Measurements from ENCODE around the gene NPIPB5. TPM values are rescaled to one million over a fixed set of nuclear protein-coding genes. Genes with fewer than 3 reads are reported as not detected.
"Not testable (repeated sequence)": the region's sequence is repeated elsewhere in the genome, so short reads cannot be mapped to it uniquely, and the experiment has no call there.

The NPIPB5 gene
- total RNA-seq (100 to 1,000 TPM in 1 of 4 donors, 10 to 100 TPM in 3; 59.7 to 107 (median 84.0) TPM), polyA plus RNA-seq (10 to 100 TPM; 29.2 to 51.5 (median 31.0) TPM)
- long read RNA-seq, donor 1, partial matches to known transcripts: 0 of 2 reads
- long read RNA-seq, donor 1, other reads (novel, unspliced or antisense): 2 of 2 reads
- long read RNA-seq, donor 2, partial matches to known transcripts: 0 of 10 reads
- long read RNA-seq, donor 2, other reads (novel, unspliced or antisense): 10 of 10 reads

DNA sequence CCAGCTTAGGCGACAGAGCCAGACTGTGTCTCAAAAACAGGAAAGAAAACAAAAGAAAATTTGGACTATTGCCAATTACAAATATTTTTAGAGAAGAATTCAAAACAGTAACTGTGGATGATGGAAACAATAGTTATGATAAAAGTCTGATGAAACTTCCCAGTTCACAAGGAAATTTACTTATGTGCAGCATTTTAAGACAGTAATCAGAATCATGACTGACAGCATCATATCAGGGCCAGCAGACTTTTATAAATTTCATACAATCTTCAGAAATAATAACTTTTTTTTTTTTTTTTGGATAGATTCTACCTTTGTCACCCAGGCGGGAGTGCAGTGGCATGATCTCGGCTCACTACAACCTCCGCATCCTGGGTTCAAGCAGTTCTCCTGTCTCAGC lies at the start of gene NPIPB5:
NPIPB5 (plus strand) TSS at position 301 of the 400 bp plus-strand sequence. CDS start 2,911 bp downstream, outside the sequence.
- H3K36me3 ChIP-seq (ENCODE audit: insufficient read depth in 1 of 2, low read depth in 1 of 2); H3K27me3 ChIP-seq (ENCODE audit: insufficient read depth in 3 of 3, low read length in 2 of 3); DNase-seq; H3K9me3 ChIP-seq; intact Hi-C loops (cut with DNase I); H3K27ac ChIP-seq; H3K4me3 ChIP-seq; ATAC-seq; H3K4me1 ChIP-seq: not testable (repeated sequence)
- no CpG with 5 or more reads among the region's 4 CpGs for WGBS, 3 donors

DNA sequence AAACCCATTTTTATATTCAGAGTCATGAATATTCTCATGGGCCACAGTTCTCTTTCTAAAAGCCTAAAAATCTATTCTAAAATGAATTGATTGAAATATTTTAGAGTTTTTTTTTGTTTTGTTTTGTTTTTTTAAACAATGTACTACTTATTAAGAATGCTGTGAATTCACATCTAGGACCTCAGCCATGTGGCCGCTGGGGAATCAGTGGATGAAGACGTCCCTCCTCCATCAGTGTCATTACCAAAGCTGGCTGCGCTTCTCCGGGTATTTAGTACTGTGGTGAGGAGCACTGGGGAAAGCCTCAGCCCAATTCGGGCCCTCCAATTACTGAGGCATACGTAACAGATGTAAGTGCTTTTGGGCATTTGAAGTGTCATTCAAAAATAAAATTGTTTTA lies 41.8 kb upstream of the NPIPB5 start:
- ATAC-seq; intact Hi-C loops (cut with DNase I); H3K27ac ChIP-seq; H3K27me3 ChIP-seq (ENCODE audit: insufficient read depth in 3 of 3, low read length in 2 of 3); H3K4me3 ChIP-seq; H3K9me3 ChIP-seq; DNase-seq; H3K4me1 ChIP-seq; H3K36me3 ChIP-seq (ENCODE audit: insufficient read depth in 1 of 2, low read depth in 1 of 2): not testable (repeated sequence)
- 74 to 87% (median 79%) methylated on average over 4 of the region's 6 CpGs for WGBS, 3 donors

DNA sequence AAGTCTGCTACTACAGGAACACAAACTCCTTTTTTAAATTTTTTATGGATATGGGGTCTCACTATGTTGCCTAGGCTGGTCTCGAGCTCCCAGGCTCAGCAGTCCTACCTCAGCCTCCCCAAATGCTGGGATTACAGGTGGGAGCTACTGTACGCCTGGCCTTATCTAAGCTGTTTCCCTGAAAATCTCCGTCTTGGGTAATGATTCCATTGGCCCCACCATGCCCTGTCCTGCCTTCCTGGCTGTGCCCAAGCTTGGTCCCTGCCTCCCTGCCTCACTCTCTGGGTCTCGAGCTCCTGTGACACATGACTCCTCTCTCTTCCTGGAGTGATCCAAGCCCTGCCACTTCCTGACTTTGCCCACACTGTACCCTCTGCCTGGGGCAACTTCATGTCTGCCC lies 27.3 kb downstream of the NPIPB5 start:
- H3K4me3 ChIP-seq; ATAC-seq; H3K27ac ChIP-seq; intact Hi-C loops (cut with DNase I); H3K9me3 ChIP-seq; H3K4me1 ChIP-seq; H3K36me3 ChIP-seq (ENCODE audit: insufficient read depth in 1 of 2, low read depth in 1 of 2); H3K27me3 ChIP-seq (ENCODE audit: insufficient read depth in 3 of 3, low read length in 2 of 3): not testable (repeated sequence)
- DNase-seq: peak in 1 of 2 donors; percentile 6
- WGBS, 3 donors: 76 to 93% (median 80%) methylated on average over 4 of the region's 4 CpGs

- H3K36me3 ChIP-seq (ENCODE audit: insufficient read depth in 1 of 2, low read depth in 1 of 2); H3K27me3 ChIP-seq (ENCODE audit: insufficient read depth in 3 of 3, low read length in 2 of 3); H3K4me1 ChIP-seq; H3K27ac ChIP-seq; H3K4me3 ChIP-seq; intact Hi-C loops (cut with DNase I); DNase-seq; ATAC-seq; H3K9me3 ChIP-seq: not testable (repeated sequence)
- 56 to 73% (median 64%) methylated on average over 1 of the region's 2 CpGs for WGBS, 3 donors
Observed at GRCh38 chr16:22544809-22545208, 34.1 kb downstream of the NPIPB5 start.

DNA sequence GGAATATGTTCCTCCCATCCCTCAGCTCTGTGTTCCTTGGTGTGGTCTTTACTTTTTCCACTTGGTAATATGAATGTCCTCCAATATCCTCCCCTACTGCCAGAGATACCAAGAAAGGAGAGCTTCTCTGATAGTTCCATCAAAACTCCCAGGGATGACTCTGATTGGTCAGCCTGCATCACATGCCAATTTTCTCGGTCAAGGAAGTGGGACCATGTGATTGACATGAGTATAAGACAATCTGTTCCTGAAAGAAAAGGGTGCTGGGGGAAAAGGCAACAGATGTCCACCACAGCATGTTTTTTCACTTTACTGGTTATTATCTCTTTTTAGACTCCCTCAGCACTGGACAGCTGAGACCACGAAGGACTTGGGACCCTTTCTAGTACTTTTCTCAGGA lies 35.9 kb downstream of the NPIPB5 start:
- H3K27me3 ChIP-seq (ENCODE audit: insufficient read depth in 3 of 3, low read length in 2 of 3); DNase-seq; H3K27ac ChIP-seq; H3K36me3 ChIP-seq (ENCODE audit: insufficient read depth in 1 of 2, low read depth in 1 of 2); intact Hi-C loops (cut with DNase I); H3K4me3 ChIP-seq; H3K9me3 ChIP-seq; H3K4me1 ChIP-seq; ATAC-seq: not testable (repeated sequence)
- WGBS, 3 donors: 75 to 83% (median 76%) methylated on average over 2 of the region's 2 CpGs

DNA sequence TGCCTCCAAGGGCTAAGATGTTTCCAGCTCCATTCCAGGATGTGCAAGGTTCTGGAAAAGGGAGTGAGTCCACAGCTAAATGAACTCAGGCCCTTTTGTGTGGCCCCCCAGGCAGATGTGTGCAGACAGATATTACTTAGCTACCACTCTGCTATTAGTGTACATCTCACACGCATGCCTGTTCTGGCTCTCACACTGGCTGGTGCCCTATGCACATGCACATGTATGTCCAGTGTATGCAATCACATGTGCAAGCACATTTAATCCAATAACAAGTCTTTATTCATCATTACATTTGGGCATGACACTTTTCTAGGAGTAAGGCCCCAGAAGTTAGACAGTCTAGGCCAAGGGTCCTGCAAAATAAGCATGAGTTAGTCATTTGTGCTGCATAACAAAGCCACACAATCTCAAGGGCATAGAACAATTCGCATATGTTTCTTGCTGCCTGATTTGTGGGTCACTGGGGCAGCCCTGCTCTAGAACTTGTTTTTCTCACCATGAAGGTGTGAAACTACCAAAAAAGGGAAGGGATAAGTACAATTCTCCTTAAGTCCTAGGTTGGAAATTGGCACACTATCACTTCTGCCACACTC lies 36.6 kb downstream of the NPIPB5 start:
- H3K36me3 ChIP-seq (ENCODE audit: insufficient read depth in 1 of 2, low read depth in 1 of 2); intact Hi-C loops (cut with DNase I); H3K27ac ChIP-seq; H3K27me3 ChIP-seq (ENCODE audit: insufficient read depth in 3 of 3, low read length in 2 of 3); H3K4me3 ChIP-seq; DNase-seq; H3K9me3 ChIP-seq; H3K4me1 ChIP-seq: not testable (repeated sequence)
- ATAC-seq: peak in 1 of 4 donors; percentile 7
- WGBS, 3 donors: 93 to 98% (median 94%) methylated on average over 2 of the region's 2 CpGs

- H3K4me1 ChIP-seq; H3K36me3 ChIP-seq (ENCODE audit: insufficient read depth in 1 of 2, low read depth in 1 of 2); H3K9me3 ChIP-seq; H3K27ac ChIP-seq; ATAC-seq; DNase-seq; intact Hi-C loops (cut with DNase I); H3K4me3 ChIP-seq; H3K27me3 ChIP-seq (ENCODE audit: insufficient read depth in 3 of 3, low read length in 2 of 3): not testable (repeated sequence)
- WGBS, 3 donors: 96 to 99% (median 97%) methylated on average over 5 of the region's 6 CpGs
Observed at GRCh38 chr16:22549853-22550252, 39.2 kb downstream of the NPIPB5 start.

DNA sequence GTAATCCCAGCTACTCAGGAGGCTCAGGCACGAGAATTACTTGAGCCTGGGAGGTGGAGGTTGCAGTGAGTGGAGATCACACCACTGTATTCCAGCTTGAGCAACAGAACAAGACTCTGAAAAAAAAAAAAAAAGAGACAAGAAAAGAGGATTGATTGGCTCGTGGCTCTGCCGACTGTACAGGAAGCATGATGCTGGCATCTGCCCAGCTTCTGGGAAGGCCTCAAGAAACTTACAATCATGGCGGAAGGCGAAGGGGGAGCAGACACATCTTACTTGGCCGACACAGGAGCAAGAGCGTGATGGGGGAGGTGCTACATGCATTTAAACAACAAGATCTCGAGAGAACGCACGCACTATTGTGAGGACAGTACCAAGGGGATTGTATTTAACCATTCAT lies 40.5 kb downstream of the NPIPB5 start:
- WGBS, 3 donors: 72 to 79% (median 75%) methylated on average over 6 to 7 of the region's 10 CpGs
- H3K36me3 ChIP-seq (ENCODE audit: insufficient read depth in 1 of 2, low read depth in 1 of 2); H3K9me3 ChIP-seq; H3K27ac ChIP-seq; H3K4me1 ChIP-seq; intact Hi-C loops (cut with DNase I); ATAC-seq; H3K4me3 ChIP-seq; H3K27me3 ChIP-seq (ENCODE audit: insufficient read depth in 3 of 3, low read length in 2 of 3); DNase-seq: not testable (repeated sequence)

DNA sequence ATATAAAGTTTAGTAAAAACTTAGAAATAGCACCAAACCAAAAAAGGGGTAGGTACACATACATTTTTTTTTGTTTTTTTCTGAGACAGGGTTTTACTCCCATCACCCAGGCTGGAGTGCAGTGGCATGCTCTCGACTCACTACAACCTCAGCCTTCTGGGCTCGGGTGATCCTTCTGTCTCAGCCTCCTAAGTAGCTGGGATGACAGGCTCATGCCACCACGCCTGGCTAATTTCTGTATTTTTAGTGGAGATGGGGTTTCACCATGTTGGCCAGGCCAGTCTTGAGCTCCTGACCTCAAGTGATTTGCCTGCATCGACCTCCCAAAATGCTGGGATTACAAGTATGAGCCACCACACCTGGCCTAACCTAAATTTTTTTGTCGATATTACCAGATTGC lies 41.0 kb downstream of the NPIPB5 start:
- DNase-seq; H3K36me3 ChIP-seq (ENCODE audit: insufficient read depth in 1 of 2, low read depth in 1 of 2); H3K27ac ChIP-seq; intact Hi-C loops (cut with DNase I); H3K4me3 ChIP-seq; ATAC-seq; H3K27me3 ChIP-seq (ENCODE audit: insufficient read depth in 3 of 3, low read length in 2 of 3); H3K4me1 ChIP-seq; H3K9me3 ChIP-seq: not testable (repeated sequence)
- WGBS, 3 donors: 84 to 90% (median 87%) methylated on average over 5 of the region's 5 CpGs

- ATAC-seq; H3K27me3 ChIP-seq (ENCODE audit: insufficient read depth in 3 of 3, low read length in 2 of 3); intact Hi-C loops (cut with DNase I); H3K9me3 ChIP-seq; H3K36me3 ChIP-seq (ENCODE audit: insufficient read depth in 1 of 2, low read depth in 1 of 2); DNase-seq; H3K27ac ChIP-seq; H3K4me3 ChIP-seq; H3K4me1 ChIP-seq: not testable (repeated sequence)
- no CpG with 5 or more reads among the region's 7 CpGs for WGBS, 3 donors
Observed at GRCh38 chr16:22556759-22557158, 46.1 kb downstream of the NPIPB5 start.

All from psoas muscle (tissue), 8 donors.